RPMI7951 (cell line): ENCODE data around the gene FGA. TPM values are rescaled to one million over a fixed set of nuclear protein-coding genes. Genes with fewer than 3 reads are reported as not detected.

Experiments
- DNase-seq: peaks from one replicate; pipeline ENCODE4 v3.0.0-alpha.2; 2012; ENCODE audit warnings: low read depth
- total RNA-seq: library from RNA; depleted of rRNA; stranded (reverse); fragments of >200 nt; shearing (Covaris generic); gene quantifications from 2 replicates; pipeline ENCODE4 v1.2.3, GENCODE V29; 2014

FGA gene
- total RNA-seq, 1 experiment from 2014 or later = not detected

- DNase-seq = no peak
Measured at GRCh38 chr4:154578919-154579318, 11.6 kb downstream of the FGA start.

- DNase-seq = no peak
Measured at GRCh38 chr4:154577324-154577723, 13.2 kb downstream of the FGA start.

GRCh38 chr4:154574311-154574710 lies 16.2 kb downstream of the FGA start:
- DNase-seq = no peak

- no peak for DNase-seq
Measured at GRCh38 chr4:154573190-154573870, 17.2 kb downstream of the FGA start.

- DNase-seq = no peak
Measured at GRCh38 chr4:154569584-154569983, 21.0 kb downstream of the FGA start.

- DNase-seq = no peak
Measured at GRCh38 chr4:154569028-154569427, 21.5 kb downstream of the FGA start.

- no peak for DNase-seq
Measured at GRCh38 chr4:154566639-154567204, 23.8 kb downstream of the FGA start.

- no peak for DNase-seq
Measured at GRCh38 chr4:154565704-154566103, 24.8 kb downstream of the FGA start.

- no peak for DNase-seq
Measured at GRCh38 chr4:154564311-154564710, 26.2 kb downstream of the FGA start.

GRCh38 chr4:154562697-154563254 lies 27.8 kb downstream of the FGA start, which contains the start of gene FGB:
Gene FGB, plus strand, starts transcription at chr4:154563011. Its CDS starts 8 bp downstream, at chr4:154563019.
- no peak for DNase-seq

- peak; percentile 6 for DNase-seq
Measured at GRCh38 chr4:154560824-154561231, 29.7 kb downstream of the FGA start.

GRCh38 chr4:154560419-154560801 lies 30.1 kb downstream of the FGA start:
- DNase-seq = no peak

GRCh38 chr4:154559494-154560418 lies 30.8 kb downstream of the FGA start:
- DNase-seq = peak; percentile 59

GRCh38 chr4:154559141-154559493 lies 31.4 kb downstream of the FGA start:
- no peak for DNase-seq

GRCh38 chr4:154551872-154552686 lies 38.5 kb downstream of the FGA start:
- DNase-seq = peak; percentile 60

- peak; percentile 88 for DNase-seq
Measured at GRCh38 chr4:154549894-154550790, 40.4 kb downstream of the FGA start, which contains the start of gene PLRG1. Gene PLRG1, minus strand, starts transcription at chr4:154550400. Its CDS starts 92 bp downstream, at chr4:154550308.

GRCh38 chr4:154545689-154546088 lies 44.9 kb downstream of the FGA start:
- no peak for DNase-seq

GRCh38 chr4:154542271-154542879 lies 48.2 kb downstream of the FGA start:
- no peak for DNase-seq
